Measurements from ENCODE around the gene CPHXL2.

DNA sequence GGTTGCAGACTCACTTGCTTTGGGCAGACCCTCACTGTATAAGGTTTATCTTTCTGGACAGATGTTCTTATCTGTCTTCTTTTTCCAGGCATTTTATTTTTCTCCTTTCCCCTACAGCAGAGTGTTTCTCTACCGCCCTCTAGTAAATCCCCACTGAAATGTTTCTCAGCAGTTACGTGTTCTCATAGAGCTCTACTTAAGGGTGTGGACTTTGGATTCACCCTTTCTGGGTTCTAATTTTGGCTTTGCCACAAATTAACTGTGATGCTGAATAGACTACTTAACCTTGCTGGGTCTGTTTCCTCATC lies 55.7 kb downstream of the CPHXL2 start:
- TF ChIP-seq EZH2 (IDR thresholded peaks at IDR 0.05), result no peak
- TF ChIP-seq, protein P1, sequence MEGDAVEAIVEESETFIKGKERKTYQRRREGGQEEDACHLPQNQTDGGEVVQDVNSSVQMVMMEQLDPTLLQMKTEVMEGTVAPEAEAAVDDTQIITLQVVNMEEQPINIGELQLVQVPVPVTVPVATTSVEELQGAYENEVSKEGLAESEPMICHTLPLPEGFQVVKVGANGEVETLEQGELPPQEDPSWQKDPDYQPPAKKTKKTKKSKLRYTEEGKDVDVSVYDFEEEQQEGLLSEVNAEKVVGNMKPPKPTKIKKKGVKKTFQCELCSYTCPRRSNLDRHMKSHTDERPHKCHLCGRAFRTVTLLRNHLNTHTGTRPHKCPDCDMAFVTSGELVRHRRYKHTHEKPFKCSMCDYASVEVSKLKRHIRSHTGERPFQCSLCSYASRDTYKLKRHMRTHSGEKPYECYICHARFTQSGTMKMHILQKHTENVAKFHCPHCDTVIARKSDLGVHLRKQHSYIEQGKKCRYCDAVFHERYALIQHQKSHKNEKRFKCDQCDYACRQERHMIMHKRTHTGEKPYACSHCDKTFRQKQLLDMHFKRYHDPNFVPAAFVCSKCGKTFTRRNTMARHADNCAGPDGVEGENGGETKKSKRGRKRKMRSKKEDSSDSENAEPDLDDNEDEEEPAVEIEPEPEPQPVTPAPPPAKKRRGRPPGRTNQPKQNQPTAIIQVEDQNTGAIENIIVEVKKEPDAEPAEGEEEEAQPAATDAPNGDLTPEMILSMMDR (IDR thresholded peaks at IDR 0.05), result peak; percentile 67
- no peak for TF ChIP-seq EZH2phosphoT487 (IDR thresholded peaks at IDR 0.05)
